CD14-positive monocyte (primary cell): Measurements from ENCODE around the gene CPEB4. TPM values are rescaled to one million over a fixed set of nuclear protein-coding genes. Genes with fewer than 3 reads are reported as not detected.

Experiments
- DNase-seq, 3 donors: peaks; one replicate each; pipeline ENCODE4 v3.0.0-alpha.2; 2011 to 2022
- H2AFZ ChIP-seq: 2 replicates; pipeline ENCODE4 v1.6.0; 2012; ENCODE audit warnings: mild to moderate bottlenecking, low read depth, low read length, inconsistent platforms; ENCODE audit not compliant: insufficient read depth, poor library complexity, severe bottlenecking
- H3K27ac ChIP-seq, 2 donors: 1 replicate in 1 of 2; 2 replicates in 1 of 2; pipeline ENCODE4 v1.5.1; 2012 to 2013; ENCODE audit warnings: low read length in 2 of 2, control low read depth in 1 of 2, inconsistent platforms in 1 of 2, low read depth in 1 of 2, mild to moderate bottlenecking in 1 of 2
- H3K27me3 ChIP-seq, 2 donors: one replicate each; pipeline versions ENCODE4 v1.6.0 to v1.6.1; 2011 to 2013; ENCODE audit warnings: low read length in 2 of 2; ENCODE audit not compliant: control insufficient read depth in 2 of 2, insufficient read depth in 2 of 2
- H3K36me3 ChIP-seq, 2 donors: replicated peaks in 1 of 2; 1 replicate in 1 of 2; 2 replicates in 1 of 2; pipeline versions ENCODE4 v1.5.1 to v1.6.1; 2012 to 2013; ENCODE audit warnings: low read length in 2 of 2, control low read depth in 1 of 2, inconsistent platforms in 1 of 2, mild to moderate bottlenecking in 1 of 2; ENCODE audit not compliant: insufficient read depth in 2 of 2, control insufficient read depth in 1 of 2
- H3K4me1 ChIP-seq, 2 donors: 1 replicate in 1 of 2; 2 replicates in 1 of 2; pipeline versions ENCODE4 v1.5.1 to v1.6.1; 2012 to 2013; ENCODE audit warnings: low read length in 2 of 2, control low read depth in 1 of 2, inconsistent platforms in 1 of 2, mild to moderate bottlenecking in 1 of 2, moderate library complexity in 1 of 2; ENCODE audit not compliant: insufficient read depth in 2 of 2, control insufficient read depth in 1 of 2
- H3K4me2 ChIP-seq: replicated peaks from 2 replicates; pipeline ENCODE3; 2012; ENCODE audit warnings: low read length, moderate library complexity, mild to moderate bottlenecking; ENCODE audit not compliant: poor library complexity, severe bottlenecking; ENCODE audit errors: extremely low read depth
- H3K4me3 ChIP-seq, 3 experiments: fragments of 200-600 bp in 1 of 3; sonication (generic) in 1 of 3; replicated peaks in 1 of 3; 1 replicate in 2 of 3; 2 replicates in 1 of 3; pipeline ENCODE4 v1.5.1; 2011 to 2013; ENCODE audit warnings: low read length in 3 of 3, mild to moderate bottlenecking in 3 of 3, control low read depth in 2 of 3, low read depth in 2 of 3, inconsistent platforms in 1 of 3, moderate library complexity in 1 of 3
- H3K79me2 ChIP-seq: 2 replicates; pipeline ENCODE4 v1.6.0; 2012; ENCODE audit warnings: mild to moderate bottlenecking, control low read depth, inconsistent platforms, low read length, moderate library complexity; ENCODE audit not compliant: insufficient read depth
- H3K9ac ChIP-seq: 2 replicates; pipeline ENCODE4 v1.6.0; 2017; ENCODE audit warnings: low read length, mild to moderate bottlenecking; ENCODE audit not compliant: insufficient read depth, poor library complexity, severe bottlenecking
- H3K9me3 ChIP-seq, 2 donors: replicated peaks in 1 of 2; 1 replicate in 1 of 2; 2 replicates in 1 of 2; pipeline versions ENCODE4 v1.5.1 to v1.6.1; 2012 to 2013; ENCODE audit warnings: low read length in 2 of 2, control low read depth in 1 of 2; ENCODE audit not compliant: control insufficient read depth in 1 of 2, insufficient read depth in 1 of 2
- H4K20me1 ChIP-seq: 2 replicates; pipeline ENCODE4 v1.6.0; 2012; ENCODE audit warnings: mild to moderate bottlenecking, low read length, control low read depth, moderate library complexity; ENCODE audit not compliant: insufficient read depth
- H3K27ac Mint-ChIP-seq, 7 donors: one replicate each; pipeline ENCODE4 v1.8.0; 2020; ENCODE audit warnings: mild to moderate bottlenecking in 7 of 7, mixed read lengths in 7 of 7, moderate library complexity in 6 of 7, inconsistent platforms in 2 of 7
- H3K27me3 Mint-ChIP-seq, 3 donors: one replicate each; pipeline ENCODE4 v1.8.0; 2021 to 2022; ENCODE audit warnings: low read depth in 3 of 3, mild to moderate bottlenecking in 3 of 3, mixed read lengths in 3 of 3, moderate library complexity in 3 of 3, inconsistent platforms in 1 of 3
- H3K36me3 Mint-ChIP-seq, 2 donors: one replicate each; pipeline ENCODE4 v1.8.0; 2020; ENCODE audit warnings: mixed read lengths in 2 of 2, inconsistent platforms in 1 of 2, mild to moderate bottlenecking in 1 of 2
- H3K4me1 Mint-ChIP-seq: one replicate; pipeline ENCODE4 v1.8.0; 2020; ENCODE audit warnings: mild to moderate bottlenecking, mixed read lengths
- H3K4me3 Mint-ChIP-seq, 2 donors: one replicate each; pipeline ENCODE4 v1.8.0; 2020; ENCODE audit warnings: mild to moderate bottlenecking in 2 of 2, mixed read lengths in 2 of 2, moderate library complexity in 1 of 2
- H3K9me3 Mint-ChIP-seq, 7 donors: one replicate each; pipeline ENCODE4 v1.8.0; 2020 to 2022; ENCODE audit warnings: mixed read lengths in 7 of 7, mild to moderate bottlenecking in 6 of 7, moderate library complexity in 6 of 7, inconsistent platforms in 2 of 7
- WGBS: methylation state at CpG from one replicate; pipeline ENCODE4 v1.1.5; 2013; ENCODE audit warnings: missing lambda C conversion rate; ENCODE audit not compliant: insufficient coverage; 5-methylcytosine and 5-hydroxymethylcytosine counted together
- intact Hi-C, 2 donors: fragments of 100-400 bp; cut with micrococcal nuclease; formaldehyde crosslinking; loops; one replicate each; pipeline versions ENCODE4 v1.15.0 to v1.15.1; 2023
- polyA plus RNA-seq, 3 donors: library from polyadenylated mRNA; depleted of rRNA in 1 of 3; unstranded in 2 of 3; stranded (reverse) in 1 of 3; fragments of 300-500 nt in 2 of 3; fragments of >200 nt in 1 of 3; fragmentation: Illumina TruSeq in 2 of 3; gene quantifications; 1 replicate in 2 of 3; 2 replicates in 1 of 3; pipeline ENCODE4 v1.2.3, GENCODE V29; 2012 to 2021
- TF ChIP-seq, protein P1 (sequence below): fragments of 200-600 bp; IDR thresholded peaks from one replicate; pipeline ENCODE4 v1.8.0; 2022; ENCODE audit warnings: antibody characterized with exemption, mild to moderate bottlenecking

Gene CPEB4
- polyA plus RNA-seq, 3 donors: 10.7 to 27.3 (median 13.9) TPM

DNA sequence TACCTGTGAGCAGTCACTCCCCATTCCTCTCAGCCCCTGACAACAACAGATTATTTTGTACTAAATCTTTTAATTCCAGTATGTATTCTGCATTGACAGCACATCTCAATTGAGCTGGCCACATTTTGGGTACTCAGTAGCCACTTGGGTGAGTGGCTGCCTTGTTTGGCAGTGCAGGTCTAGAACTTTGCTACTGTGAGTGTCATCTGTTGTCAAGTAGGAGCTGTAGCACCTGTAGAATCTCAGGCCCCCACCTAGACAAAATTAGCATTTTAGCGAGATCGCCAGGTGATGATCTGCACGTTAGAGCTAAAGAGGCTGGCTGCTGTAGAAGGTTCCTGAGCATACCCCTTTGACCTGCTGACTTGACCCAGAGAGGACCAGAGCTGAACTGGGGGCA lies 44.4 kb upstream of the CPEB4 start:
- TF ChIP-seq, protein P1, sequence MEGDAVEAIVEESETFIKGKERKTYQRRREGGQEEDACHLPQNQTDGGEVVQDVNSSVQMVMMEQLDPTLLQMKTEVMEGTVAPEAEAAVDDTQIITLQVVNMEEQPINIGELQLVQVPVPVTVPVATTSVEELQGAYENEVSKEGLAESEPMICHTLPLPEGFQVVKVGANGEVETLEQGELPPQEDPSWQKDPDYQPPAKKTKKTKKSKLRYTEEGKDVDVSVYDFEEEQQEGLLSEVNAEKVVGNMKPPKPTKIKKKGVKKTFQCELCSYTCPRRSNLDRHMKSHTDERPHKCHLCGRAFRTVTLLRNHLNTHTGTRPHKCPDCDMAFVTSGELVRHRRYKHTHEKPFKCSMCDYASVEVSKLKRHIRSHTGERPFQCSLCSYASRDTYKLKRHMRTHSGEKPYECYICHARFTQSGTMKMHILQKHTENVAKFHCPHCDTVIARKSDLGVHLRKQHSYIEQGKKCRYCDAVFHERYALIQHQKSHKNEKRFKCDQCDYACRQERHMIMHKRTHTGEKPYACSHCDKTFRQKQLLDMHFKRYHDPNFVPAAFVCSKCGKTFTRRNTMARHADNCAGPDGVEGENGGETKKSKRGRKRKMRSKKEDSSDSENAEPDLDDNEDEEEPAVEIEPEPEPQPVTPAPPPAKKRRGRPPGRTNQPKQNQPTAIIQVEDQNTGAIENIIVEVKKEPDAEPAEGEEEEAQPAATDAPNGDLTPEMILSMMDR: no peak
- no CpG with 5 or more reads among the region's 3 CpGs for whole genome bisulfite sequencing
- Histone ChIP-seq H3K4me1 (peaks cover 4 to 6% of the 10 kb centered on the region in 2 donors), H3K27ac (no peak overlapping the region), H3K4me2 (no peak overlapping the region), H3K9me3 (peaks cover 0 to 12% of the 10 kb centered on the region in 2 donors), H3K4me3 (no peak overlapping the region), H4K20me1 (no peaks in the 10 kb centered on the region), H3K27me3 (no peaks in the 10 kb centered on the region), H2AFZ (no peak overlapping the region), H3K36me3 (no peaks in the 10 kb centered on the region), H3K79me2 (no peaks in the 10 kb centered on the region), H3K9ac (no peak overlapping the region)
- H3K27ac Mint-ChIP-seq: no peak overlapping the region
- DNase-seq: no peak
- H3K9me3 Mint-ChIP-seq: peaks cover 3 to 12% (median 7%) of the 10 kb centered on the region in 7 donors
- no peak overlapping the region for H3K4me3 Mint-ChIP-seq
- peaks cover 7% of the 10 kb centered on the region for H3K4me1 Mint-ChIP-seq
- H3K27me3 Mint-ChIP-seq: peaks cover 0 to 3% (median 3%) of the 10 kb centered on the region in 3 donors
- intact Hi-C loops: no loop called here
- no peaks in the 10 kb centered on the region for H3K36me3 Mint-ChIP-seq

DNA sequence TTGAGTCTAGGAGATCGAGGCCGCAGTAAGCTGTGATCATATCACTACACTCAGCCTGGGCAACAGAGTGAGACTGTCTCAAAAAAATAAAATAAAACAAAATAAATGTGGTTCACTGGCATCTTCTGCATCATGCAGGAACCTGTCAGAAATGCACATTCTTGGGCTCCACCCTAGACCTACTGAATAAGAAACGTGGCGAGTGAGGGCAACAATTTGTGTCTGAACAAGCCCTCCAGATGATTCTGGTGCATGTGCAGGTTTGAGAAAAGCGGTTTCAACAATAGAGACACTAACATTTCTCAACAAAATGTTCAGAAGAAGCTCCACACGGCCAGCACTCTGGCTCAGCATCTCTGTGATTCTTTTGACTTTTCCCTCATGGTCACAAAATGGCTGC lies 42.8 kb upstream of the CPEB4 start:
- Mint-ChIP-seq H3K4me3 (no peak overlapping the region), H3K27me3 (peaks cover 0 to 3% (median 3%) of the 10 kb centered on the region in 3 donors), H3K9me3 (peaks cover 9 to 18% (median 11%) of the 10 kb centered on the region in 7 donors), H3K27ac (peak overlapping the region in 1 of 7 donors; percentile 35), H3K4me1 (peaks cover 8% of the 10 kb centered on the region), H3K36me3 (peaks cover 0 to 4% of the 10 kb centered on the region in 2 donors)
- intact Hi-C loops: no loop called here
- peaks cover 4 to 6% of the 10 kb centered on the region in 2 donors for H3K4me1 ChIP-seq
- no peak overlapping the region for H3K4me2 ChIP-seq
- peaks cover 5 to 16% of the 10 kb centered on the region in 2 donors for H3K9me3 ChIP-seq
- H3K79me2 ChIP-seq: no peaks in the 10 kb centered on the region
- DNase-seq: no peak
- TF ChIP-seq, protein P1: no peak
- H2AFZ ChIP-seq: no peak overlapping the region
- H4K20me1 ChIP-seq: no peaks in the 10 kb centered on the region
- H3K36me3 ChIP-seq: no peaks in the 10 kb centered on the region
- H3K27ac ChIP-seq: no peak overlapping the region
- WGBS: 60% methylated on average over 3 of the region's 6 CpGs
- no peak overlapping the region for H3K4me3 ChIP-seq
- H3K27me3 ChIP-seq: no peaks in the 10 kb centered on the region
- no peak overlapping the region for H3K9ac ChIP-seq
